Neural cell (in vitro differentiated cells): Measurements from ENCODE around the gene TMEM87A. TPM values are rescaled to one million over a fixed set of nuclear protein-coding genes. Genes with fewer than 3 reads are reported as not detected.

Source experiments
- H2AFZ ChIP-seq: fragments of 200-600, 300-800 bp; sonication (generic), shearing (Covaris generic); 2 replicates; pipeline ENCODE4 v1.6.0; 2014; ENCODE audit warnings: low read depth, mild to moderate bottlenecking, antibody characterized with exemption, low read length, moderate library complexity
- H3F3A ChIP-seq: fragments of 200-600 bp; shearing (Covaris generic); 2 replicates; pipeline ENCODE4 v1.6.1; 2016; ENCODE audit warnings: mild to moderate bottlenecking, moderate library complexity, mixed read lengths, antibody characterized with exemption, low read length; ENCODE audit not compliant: insufficient read depth, poor library complexity, severe bottlenecking
- H3K27ac ChIP-seq: fragments of 200-600, 300-800 bp; sonication (generic), shearing (Covaris generic); 2 replicates; pipeline ENCODE4 v1.5.1; 2014; ENCODE audit warnings: mild to moderate bottlenecking, low read length, moderate library complexity
- H3K27me3 ChIP-seq: fragments of 300-800, 200-600 bp; sonication (generic), shearing (Covaris generic); 2 replicates; pipeline ENCODE4 v1.6.0; 2014; ENCODE audit warnings: mild to moderate bottlenecking, low read depth, low read length, moderate library complexity; ENCODE audit not compliant: insufficient read depth
- H3K36me3 ChIP-seq: fragments of 300-800, 200-600 bp; sonication (generic), shearing (Covaris generic); 2 replicates; pipeline ENCODE4 v1.5.1; 2014; ENCODE audit warnings: mild to moderate bottlenecking, antibody characterized with exemption, low read length, moderate library complexity; ENCODE audit not compliant: insufficient read depth
- H3K4me2 ChIP-seq: fragments of 300-800, 200-600 bp; sonication (generic), shearing (Covaris generic); 2 replicates; pipeline ENCODE4 v1.6.0; 2014; ENCODE audit warnings: mild to moderate bottlenecking, low read length
- H3K4me3 ChIP-seq: fragments of 300-800, 200-600 bp; sonication (generic), shearing (Covaris generic); 2 replicates; pipeline ENCODE4 v1.5.1; 2014; ENCODE audit warnings: mild to moderate bottlenecking, low read length, moderate library complexity
- H3K79me2 ChIP-seq: fragments of 200-600 bp; shearing (Covaris generic); replicated peaks from 2 replicates; pipeline ENCODE4 v1.6.0; 2014; ENCODE audit warnings: mild to moderate bottlenecking, low read length, moderate library complexity; ENCODE audit not compliant: insufficient read depth
- H3K9ac ChIP-seq: fragments of 300-800, 200-600 bp; sonication (generic), shearing (Covaris generic); 2 replicates; pipeline ENCODE4 v1.6.1; 2016; ENCODE audit warnings: mild to moderate bottlenecking, low read length, mixed read lengths
- H3K9me2 ChIP-seq: fragments of 200-600 bp; shearing (Covaris generic); 2 replicates; pipeline ENCODE4 v1.6.1; 2016; ENCODE audit warnings: mild to moderate bottlenecking, low read length, mixed read lengths; ENCODE audit not compliant: insufficient read depth
- H3K9me3 ChIP-seq: fragments of 200-600, 300-800 bp; sonication (generic), shearing (Covaris generic); 2 replicates; pipeline ENCODE4 v1.6.1; 2016; ENCODE audit warnings: mild to moderate bottlenecking, mixed run types, low read length, moderate library complexity, mixed read lengths
- H4K20me1 ChIP-seq: fragments of 200-600 bp; shearing (Covaris generic); 2 replicates; pipeline ENCODE4 v1.6.1; 2016; ENCODE audit warnings: mild to moderate bottlenecking, mixed run types; ENCODE audit not compliant: insufficient read depth
- CTCF ChIP-seq: fragments of 450-650 bp; IDR thresholded peaks from 2 replicates; pipeline ENCODE4 v1.5.1; 2014; ENCODE audit warnings: antibody characterized with exemption, mild to moderate bottlenecking, moderate library complexity; ENCODE audit not compliant: poor library complexity, severe bottlenecking
- EP300 ChIP-seq: fragments of 450-650 bp; conservative IDR thresholded peaks from 2 replicates; pipeline ENCODE4 v1.6.1; 2014; ENCODE audit warnings: antibody characterized with exemption, mild to moderate bottlenecking, moderate library complexity; ENCODE audit not compliant: poor library complexity, severe bottlenecking
- EZH2 ChIP-seq: fragments of 200-600, 300-800 bp; shearing (Covaris generic), sonication (generic); IDR thresholded peaks from 2 replicates; pipeline ENCODE4 v1.6.1; 2014; ENCODE audit warnings: antibody characterized with exemption, low read length, borderline replicate concordance, mild to moderate bottlenecking; ENCODE audit not compliant: insufficient read depth, poor library complexity, severe bottlenecking
- MXI1 ChIP-seq: fragments of 450-650 bp; conservative IDR thresholded peaks from 2 replicates; pipeline ENCODE4 v1.6.1; 2014; ENCODE audit warnings: antibody characterized with exemption, mild to moderate bottlenecking; ENCODE audit not compliant: poor library complexity, severe bottlenecking
- POLR2AphosphoS5 ChIP-seq: IDR thresholded peaks from 2 replicates; pipeline ENCODE4 v1.6.1; 2012
- RAD21 ChIP-seq: fragments of 450-650 bp; conservative IDR thresholded peaks from 2 replicates; pipeline ENCODE4 v1.6.1; 2014; ENCODE audit warnings: antibody characterized with exemption, mild to moderate bottlenecking, moderate library complexity
- REST ChIP-seq: IDR thresholded peaks from 2 replicates; pipeline ENCODE4 v1.6.1; 2012; ENCODE audit warnings: borderline replicate concordance
- SMC3 ChIP-seq: fragments of 450-650 bp; conservative IDR thresholded peaks from 2 replicates; pipeline ENCODE4 v1.6.1; 2014; ENCODE audit warnings: antibody characterized with exemption, mild to moderate bottlenecking, moderate library complexity; ENCODE audit not compliant: poor library complexity
- TAF1 ChIP-seq: IDR thresholded peaks from 2 replicates; pipeline ENCODE4 v1.6.1; 2012; ENCODE audit warnings: low read depth
- polyA plus RNA-seq: library from polyadenylated mRNA; depleted of rRNA; stranded (reverse); fragments of >200 nt; gene quantifications from 2 replicates; pipeline ENCODE4 v1.2.3, GENCODE V29; 2014

The TMEM87A gene
- polyA plus RNA-seq, 1 donor from 2014 or later: 50.4 TPM

GRCh38 chr15:42267286-42267685 lies 5.9 kb downstream of the TMEM87A start:
- H3K79me2 ChIP-seq: peaks cover 35% of the 10 kb centered on the region
- peaks cover 12% of the 10 kb centered on the region for H3K36me3 ChIP-seq
- TF ChIP-seq SMC3 (no peak), TAF1 (no peak), CTCF (no peak), POLR2AphosphoS5 (no peak), RAD21 (no peak), EP300 (no peak), REST (no peak), MXI1 (no peak), EZH2 (no peak)
- no peaks in the 10 kb centered on the region for H3K9me3 ChIP-seq
- no peak overlapping the region for H3K4me2 ChIP-seq
- H4K20me1 ChIP-seq: no peaks in the 10 kb centered on the region
- H2AFZ ChIP-seq: no peak overlapping the region
- H3K27ac ChIP-seq: no peak overlapping the region
- H3K4me3 ChIP-seq: no peak overlapping the region
- H3K27me3 ChIP-seq: no peaks in the 10 kb centered on the region
- H3K9ac ChIP-seq: no peak overlapping the region
- no peaks in the 10 kb centered on the region for H3K9me2 ChIP-seq
- no peaks in the 10 kb centered on the region for H3F3A ChIP-seq

GRCh38 chr15:42264795-42265194 lies 8.4 kb downstream of the TMEM87A start:
- Histone ChIP-seq H3K4me3 (no peak overlapping the region), H2AFZ (no peak overlapping the region), H3K27ac (no peak overlapping the region), H3K36me3 (peaks cover 16% of the 10 kb centered on the region), H3K9me2 (no peaks in the 10 kb centered on the region), H3K9ac (no peak overlapping the region), H4K20me1 (no peaks in the 10 kb centered on the region), H3K9me3 (no peaks in the 10 kb centered on the region), H3K27me3 (no peaks in the 10 kb centered on the region), H3K79me2 (peaks cover 13% of the 10 kb centered on the region), H3F3A (no peaks in the 10 kb centered on the region), H3K4me2 (no peak overlapping the region)
- TF ChIP-seq EZH2 (no peak), RAD21 (no peak), REST (no peak), SMC3 (no peak), MXI1 (no peak), CTCF (no peak), EP300 (no peak), TAF1 (no peak), POLR2AphosphoS5 (no peak)
